H1 (cell line): Measurements from ENCODE around the gene EGLN2.

ENCODE experiments used
- ATF2 ChIP-seq: IDR thresholded peaks from 2 replicates; pipeline ENCODE4 v1.6.1; 2012; ENCODE audit warnings: low read length, inconsistent platforms
- ATF3 ChIP-seq: IDR thresholded peaks from 2 replicates; pipeline ENCODE4 v1.6.1; 2011; ENCODE audit warnings: low read depth, mild to moderate bottlenecking, low read length; ENCODE audit not compliant: insufficient read depth
- CEBPB ChIP-seq: IDR thresholded peaks from 2 replicates; pipeline ENCODE4 v1.6.1; 2012; ENCODE audit warnings: low read depth, low read length
- CHD1 ChIP-seq: IDR thresholded peaks from 2 replicates; pipeline ENCODE4 v1.6.1; 2012; ENCODE audit warnings: low read depth, low read length, improper control_type of control experiment
- CTCF ChIP-seq, 3 experiments: IDR thresholded peaks; 1 replicate in 2 of 3; 2 replicates in 1 of 3; pipeline versions ENCODE4 v1.5.1 to v1.6.1; 2011; ENCODE audit warnings: low read length in 3 of 3, mild to moderate bottlenecking in 3 of 3, inconsistent platforms in 2 of 3, low read depth in 1 of 3, moderate library complexity in 1 of 3; ENCODE audit not compliant: insufficient read depth in 1 of 3; ENCODE audit errors: control extremely low read depth in 1 of 3
- HDAC2 ChIP-seq, 2 experiments: fragments of 300-600 bp in 1 of 2; sonication (generic) in 1 of 2; IDR thresholded peaks; 2 replicates each; pipeline ENCODE4 v1.6.1; 2011 to 2012; ENCODE audit warnings: low read depth in 2 of 2, low read length in 2 of 2, mild to moderate bottlenecking in 2 of 2, moderate library complexity in 2 of 2, borderline replicate concordance in 1 of 2, inconsistent platforms in 1 of 2
- JUND ChIP-seq: IDR thresholded peaks from 2 replicates; pipeline ENCODE4 v1.6.1; 2011; ENCODE audit warnings: mild to moderate bottlenecking, improper control_type of control experiment, low read length
- NRF1 ChIP-seq: IDR thresholded peaks from 2 replicates; pipeline ENCODE4 v1.6.1; 2011; ENCODE audit warnings: mild to moderate bottlenecking, low read depth, low read length, improper control_type of control experiment
- POLR2A ChIP-seq, 2 experiments: IDR thresholded peaks; 1 replicate in 1 of 2; 2 replicates in 1 of 2; pipeline ENCODE4 v1.6.1; 2011; ENCODE audit warnings: low read depth in 2 of 2, low read length in 2 of 2, mild to moderate bottlenecking in 2 of 2; ENCODE audit errors: control extremely low read depth in 1 of 2
- POLR2AphosphoS5 ChIP-seq: IDR thresholded peaks from 2 replicates; pipeline ENCODE4 v1.6.1; 2011; ENCODE audit warnings: low read depth, low read length
- SP1 ChIP-seq: IDR thresholded peaks from 2 replicates; pipeline ENCODE4 v1.6.1; 2011; ENCODE audit warnings: low read depth, low read length
- SP2 ChIP-seq: IDR thresholded peaks from 2 replicates; pipeline ENCODE4 v1.6.1; 2012; ENCODE audit warnings: mild to moderate bottlenecking, low read length, inconsistent platforms
- TAF1 ChIP-seq: IDR thresholded peaks from 2 replicates; pipeline ENCODE4 v1.6.1; 2011; ENCODE audit warnings: mild to moderate bottlenecking, low read depth, low read length

GRCh38 chr19:40798683-40799557 is at the start of gene EGLN2:
- no peak for TF ChIP-seq CEBPB
- TF ChIP-seq SP2: no peak
- no peak for TF ChIP-seq CTCF (IDR thresholded peaks at IDR 0.05; ENCODE audit: control extremely low read depth in 1 of 3, insufficient read depth in 1 of 3, low read depth in 1 of 3, low read length in 3 of 3)
- TF ChIP-seq ATF3: peak; percentile 60; the same call in 1 of the 2 replicates
- TF ChIP-seq POLR2AphosphoS5: peak; percentile 57
- TF ChIP-seq NRF1: peak; percentile 73
- TF ChIP-seq TAF1: peak; percentile 78
- no peak for TF ChIP-seq ATF2
- no peak for TF ChIP-seq CHD1
- peak; percentile 12 to 62; a peak in 2 of 3 replicates for TF ChIP-seq POLR2A (IDR thresholded peaks at IDR 0.05; ENCODE audit: control extremely low read depth in 1 of 2, low read depth in 2 of 2, low read length in 2 of 2)
- no peak for TF ChIP-seq HDAC2 (IDR thresholded peaks at IDR 0.05; ENCODE audit: borderline replicate concordance in 1 of 2, low read depth in 2 of 2, low read length in 2 of 2)
- peak; percentile 74 for TF ChIP-seq SP1
- TF ChIP-seq JUND: peak; percentile 18; the same call in 1 of the 2 replicates
